Kidney epithelial cell (primary cell): ENCODE data around the gene D2HGDH. TPM values are rescaled to one million over a fixed set of nuclear protein-coding genes. Genes with fewer than 3 reads are reported as not detected.
"Not testable (repeated sequence)": the region's sequence is repeated elsewhere in the genome, so short reads cannot be mapped to it uniquely, and the experiment has no call there.

Source experiments
- DNase-seq: peaks from one replicate; pipeline ENCODE4 v3.0.0-alpha.2; 2010; ENCODE audit warnings: low read depth
- H3K27me3 ChIP-seq: 2 replicates; pipeline ENCODE4 v1.6.0; 2011; ENCODE audit warnings: low read length; ENCODE audit not compliant: control insufficient read depth, insufficient read depth
- H3K36me3 ChIP-seq: 2 replicates; pipeline ENCODE4 v1.5.1; 2011; ENCODE audit warnings: low read length; ENCODE audit not compliant: control insufficient read depth, insufficient read depth
- H3K4me3 ChIP-seq: 2 replicates; pipeline ENCODE4 v1.5.1; 2011; ENCODE audit warnings: low read depth, mild to moderate bottlenecking, control low read depth, low read length
- total RNA-seq: library from RNA; depleted of rRNA; stranded (reverse); fragments of >200 nt; gene quantifications from 2 replicates; pipeline ENCODE4 v1.2.3, GENCODE V29; 2015
- TF ChIP-seq, protein P1 (sequence below): IDR thresholded peaks from 2 replicates; pipeline ENCODE4 v1.5.1; 2011; ENCODE audit warnings: mild to moderate bottlenecking, moderate library complexity, low read length, control low read depth, inconsistent platforms; ENCODE audit not compliant: insufficient read depth, poor library complexity, severe bottlenecking

Gene D2HGDH
- total RNA-seq, 1 donor from 2014 or later: 16.5 TPM

DNA sequence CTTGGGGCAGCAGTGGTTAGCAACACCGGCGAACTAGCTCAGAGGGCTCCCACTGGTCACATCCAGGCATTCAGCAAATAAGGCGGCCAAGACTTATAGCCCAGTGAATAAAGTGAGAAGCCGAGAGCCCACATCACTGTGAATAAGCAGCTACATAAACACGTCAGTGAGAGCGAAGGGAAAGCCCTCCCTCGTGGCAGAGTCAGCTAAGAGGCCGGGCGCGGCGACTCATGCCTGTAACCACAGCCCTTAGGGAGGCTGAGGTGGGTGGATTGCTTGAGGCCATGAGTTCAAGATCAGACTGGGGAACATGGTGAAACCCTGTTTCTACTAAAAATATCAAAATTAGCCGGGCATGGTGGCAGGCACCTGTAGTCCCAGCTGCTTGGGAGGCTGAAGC, 5.2 kb downstream of the D2HGDH start:
- no peak overlapping the region for H3K4me3 ChIP-seq

DNA sequence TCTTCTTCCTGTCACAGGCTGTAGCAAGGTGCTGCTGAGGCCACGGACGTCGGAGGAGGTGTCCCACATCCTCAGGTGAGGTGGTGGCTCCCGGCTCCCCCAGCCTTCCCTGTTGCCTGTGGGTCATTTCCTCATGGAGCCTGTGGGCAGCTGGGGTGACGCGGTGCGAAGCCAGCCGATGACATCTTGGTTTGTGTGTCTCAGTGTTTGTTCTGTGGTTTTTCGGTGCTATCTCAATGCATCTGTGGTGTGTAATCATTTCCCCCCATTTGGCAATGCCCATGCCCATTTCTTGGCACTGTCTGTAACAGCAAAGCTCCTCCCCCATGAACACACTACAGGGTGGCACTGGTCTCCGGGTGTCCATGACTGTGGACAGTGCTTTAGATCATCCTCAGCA, 6.6 kb downstream of the D2HGDH start:
- no peaks in the 10 kb centered on the region for H3K27me3 ChIP-seq
- no peak for DNase-seq
- peaks cover 3% of the 10 kb centered on the region for H3K36me3 ChIP-seq
- TF ChIP-seq, protein P1, sequence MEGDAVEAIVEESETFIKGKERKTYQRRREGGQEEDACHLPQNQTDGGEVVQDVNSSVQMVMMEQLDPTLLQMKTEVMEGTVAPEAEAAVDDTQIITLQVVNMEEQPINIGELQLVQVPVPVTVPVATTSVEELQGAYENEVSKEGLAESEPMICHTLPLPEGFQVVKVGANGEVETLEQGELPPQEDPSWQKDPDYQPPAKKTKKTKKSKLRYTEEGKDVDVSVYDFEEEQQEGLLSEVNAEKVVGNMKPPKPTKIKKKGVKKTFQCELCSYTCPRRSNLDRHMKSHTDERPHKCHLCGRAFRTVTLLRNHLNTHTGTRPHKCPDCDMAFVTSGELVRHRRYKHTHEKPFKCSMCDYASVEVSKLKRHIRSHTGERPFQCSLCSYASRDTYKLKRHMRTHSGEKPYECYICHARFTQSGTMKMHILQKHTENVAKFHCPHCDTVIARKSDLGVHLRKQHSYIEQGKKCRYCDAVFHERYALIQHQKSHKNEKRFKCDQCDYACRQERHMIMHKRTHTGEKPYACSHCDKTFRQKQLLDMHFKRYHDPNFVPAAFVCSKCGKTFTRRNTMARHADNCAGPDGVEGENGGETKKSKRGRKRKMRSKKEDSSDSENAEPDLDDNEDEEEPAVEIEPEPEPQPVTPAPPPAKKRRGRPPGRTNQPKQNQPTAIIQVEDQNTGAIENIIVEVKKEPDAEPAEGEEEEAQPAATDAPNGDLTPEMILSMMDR: no peak
- no peak overlapping the region for H3K4me3 ChIP-seq

More for the DNA sequence above, 5.2 kb downstream of the D2HGDH start:
- DNase-seq: no peak
- TF ChIP-seq, protein P1: no peak
- no peaks in the 10 kb centered on the region for H3K27me3 ChIP-seq
- peaks cover 3% of the 10 kb centered on the region for H3K36me3 ChIP-seq

DNA sequence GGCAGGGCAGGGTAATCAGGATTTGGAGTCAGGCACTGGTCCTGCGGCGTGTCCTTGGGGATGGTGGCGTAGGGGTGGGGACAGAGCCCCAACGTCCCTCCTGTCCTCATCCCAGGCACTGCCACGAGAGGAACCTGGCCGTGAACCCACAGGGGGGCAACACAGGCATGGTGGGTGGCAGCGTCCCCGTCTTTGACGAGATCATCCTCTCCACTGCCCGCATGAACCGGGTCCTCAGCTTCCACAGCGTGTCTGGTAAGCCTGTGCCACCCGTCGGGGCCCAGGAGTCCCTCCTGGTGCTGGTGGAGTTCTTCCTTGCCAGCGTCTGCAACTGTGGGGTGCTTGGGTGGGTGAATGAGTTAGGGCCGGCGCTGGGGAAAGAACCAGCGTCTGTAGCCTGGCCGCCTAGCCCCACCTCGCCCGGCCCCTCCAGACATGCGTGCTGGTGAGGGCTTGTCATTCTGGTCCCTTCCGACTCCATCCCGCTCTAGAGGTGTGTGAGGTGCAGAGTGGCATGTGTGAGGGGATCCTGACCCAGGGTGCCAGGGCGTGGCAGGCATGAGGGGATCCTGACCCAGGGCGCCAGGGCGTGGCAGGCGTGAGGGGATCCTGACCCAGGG, 8.0 kb downstream of the D2HGDH start:
- H3K36me3 ChIP-seq: peaks cover 3% of the 10 kb centered on the region
- H3K4me3 ChIP-seq: no peak overlapping the region
- no peak for DNase-seq
- TF ChIP-seq, protein P1: no peak
- no peaks in the 10 kb centered on the region for H3K27me3 ChIP-seq

DNA sequence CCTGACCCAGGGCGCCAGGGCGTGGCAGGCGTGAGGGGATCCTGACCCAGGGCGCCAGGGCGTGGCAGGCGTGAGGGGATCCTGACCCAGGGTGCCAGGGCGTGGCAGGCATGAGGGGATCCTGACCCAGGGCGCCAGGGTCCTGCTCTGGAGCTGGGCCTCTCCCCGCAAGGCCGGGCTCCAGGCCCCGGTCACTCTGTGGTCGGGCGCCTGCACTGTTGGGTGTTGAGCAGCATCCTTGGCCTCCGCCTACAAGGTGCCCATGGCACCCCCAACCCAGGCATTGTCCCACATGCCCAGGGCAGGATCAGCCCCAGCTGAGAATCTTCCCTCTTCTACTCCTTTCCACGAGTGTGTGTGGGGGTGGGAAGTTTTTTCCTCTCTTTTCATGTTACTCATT, 8.6 kb downstream of the D2HGDH start:
- not testable (repeated sequence) for H3K36me3 ChIP-seq, H3K4me3 ChIP-seq

DNA sequence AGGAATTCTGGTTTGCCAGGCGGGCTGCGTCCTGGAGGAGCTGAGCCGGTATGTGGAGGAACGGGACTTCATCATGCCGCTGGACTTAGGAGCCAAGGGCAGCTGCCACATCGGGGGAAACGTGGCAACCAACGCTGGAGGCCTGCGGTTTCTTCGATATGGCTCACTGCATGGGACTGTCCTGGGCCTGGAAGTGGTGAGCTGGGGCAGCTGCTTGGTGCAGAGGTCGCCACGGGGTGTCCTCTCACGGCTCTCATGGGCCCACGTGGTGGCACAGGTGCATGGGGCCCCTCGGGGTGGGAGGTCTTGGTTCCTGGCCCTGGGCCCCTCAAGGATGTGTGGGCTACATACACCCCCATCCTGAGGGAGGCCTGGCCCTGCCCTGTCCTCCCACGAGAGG, 9.2 kb downstream of the D2HGDH start:
- no peak overlapping the region for H3K4me3 ChIP-seq
- peaks cover 3% of the 10 kb centered on the region for H3K36me3 ChIP-seq
- H3K27me3 ChIP-seq: no peaks in the 10 kb centered on the region
- DNase-seq: no peak
- TF ChIP-seq, protein P1: no peak

More for the DNA sequence above, 8.6 kb downstream of the D2HGDH start:
- DNase-seq, H3K27me3 ChIP-seq: not testable (repeated sequence)

DNA sequence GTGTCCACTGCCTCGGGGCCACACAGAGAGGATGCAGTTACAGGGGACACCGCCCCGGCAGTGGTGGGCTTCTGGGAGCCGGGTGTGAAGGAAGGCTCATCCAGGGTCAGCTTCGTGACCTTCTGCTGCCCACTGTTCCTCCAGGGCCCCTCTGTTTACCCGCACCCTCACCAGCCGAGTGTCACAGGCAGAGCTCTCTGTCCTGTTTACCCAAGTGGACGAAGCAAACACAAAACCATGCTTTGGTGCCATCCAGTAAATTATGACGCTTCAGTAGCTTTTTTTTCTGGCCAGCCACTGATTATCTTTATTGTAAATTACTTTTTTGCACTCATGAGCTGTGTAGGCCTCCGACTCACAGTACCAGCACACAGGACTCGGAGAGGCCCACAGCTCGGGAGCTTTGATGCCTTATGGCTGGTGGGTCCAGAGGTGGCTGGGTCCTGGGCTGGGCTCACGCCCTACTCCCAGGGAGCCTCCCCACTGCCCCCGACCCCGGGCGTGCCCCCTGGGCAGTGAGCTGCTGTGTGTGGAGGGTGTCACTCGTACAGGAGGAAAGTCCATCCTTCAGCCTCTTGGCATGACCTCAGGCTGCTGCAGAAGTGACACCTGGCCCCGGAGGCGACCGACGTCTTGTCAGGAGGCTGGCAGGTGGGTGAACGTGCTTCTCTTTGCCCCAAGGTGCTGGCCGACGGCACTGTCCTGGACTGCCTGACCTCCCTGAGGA, 9.8 kb downstream of the D2HGDH start:
- DNase-seq: no peak
- Histone ChIP-seq H3K4me3 (no peak overlapping the region), H3K27me3 (no peaks in the 10 kb centered on the region), H3K36me3 (peaks cover 3% of the 10 kb centered on the region)
- TF ChIP-seq, protein P1: no peak
